Mucosa of descending colon (tissue), 3 donors: ENCODE data around the gene PTMS. TPM values are rescaled to one million over a fixed set of nuclear protein-coding genes. Genes with fewer than 3 reads are reported as not detected.

Source experiments
- ATAC-seq: fragments of 200-7000 bp; cut with Tn5 transposase; one replicate; pipeline ENCODE4 v1.9.1; 2020; ENCODE audit warnings: mild to moderate bottlenecking, moderate library complexity
- DNase-seq, 3 donors: peaks; one replicate each; pipeline ENCODE4 v3.0.0-alpha.2; 2020
- H3K36me3 ChIP-seq: fragments of 200-600 bp; one replicate; pipeline ENCODE4 v1.8.0; 2021; ENCODE audit warnings: low read depth, mild to moderate bottlenecking
- H3K4me1 ChIP-seq: fragments of 200-600 bp; one replicate; pipeline ENCODE4 v1.8.0; 2021; ENCODE audit warnings: low read depth, mild to moderate bottlenecking
- H3K4me3 ChIP-seq: fragments of 200-600 bp; one replicate; pipeline ENCODE4 v1.8.0; 2021; ENCODE audit warnings: mild to moderate bottlenecking
- H3K9me3 ChIP-seq: fragments of 200-600 bp; one replicate; pipeline ENCODE4 v1.8.0; 2021; ENCODE audit warnings: mild to moderate bottlenecking
- intact Hi-C, 2 donors: fragments of 100-400 bp; cut with DNase I in 1 of 2; cut with micrococcal nuclease in 1 of 2; formaldehyde crosslinking; loops; one replicate each; pipeline versions ENCODE4 v1.11.0 to v1.11.1; 2022; cut with DNase I, micrococcal nuclease
- total RNA-seq, 3 donors: library from RNA; stranded (reverse); fragmentation: NEBNext Ultra II Directional in 2 of 3; extraction: Animal tissue kit (Norgen Biotek cat#: 25700) in 2 of 3; gene quantifications; one replicate each; pipeline versions ENCODE4 v1.2.1 to v1.2.4, GENCODE V29; 2021 to 2023
- TF ChIP-seq, protein P1 (sequence below): fragments of 200-600 bp; IDR thresholded peaks from one replicate; pipeline ENCODE4 v1.8.0; 2022; ENCODE audit warnings: antibody characterized with exemption, mild to moderate bottlenecking
- donor health status: DM: no; HTN: no; CAD: no; lungs with moderate emphysema.
- donor health status: DM: no; HTN: no; CAD: no.
- donor health status: DM: no; HTN: yes; CAD: no.

PTMS gene
- total RNA-seq, 3 donors from 2014 or later, result 116 to 549 (median 122) TPM

DNA sequence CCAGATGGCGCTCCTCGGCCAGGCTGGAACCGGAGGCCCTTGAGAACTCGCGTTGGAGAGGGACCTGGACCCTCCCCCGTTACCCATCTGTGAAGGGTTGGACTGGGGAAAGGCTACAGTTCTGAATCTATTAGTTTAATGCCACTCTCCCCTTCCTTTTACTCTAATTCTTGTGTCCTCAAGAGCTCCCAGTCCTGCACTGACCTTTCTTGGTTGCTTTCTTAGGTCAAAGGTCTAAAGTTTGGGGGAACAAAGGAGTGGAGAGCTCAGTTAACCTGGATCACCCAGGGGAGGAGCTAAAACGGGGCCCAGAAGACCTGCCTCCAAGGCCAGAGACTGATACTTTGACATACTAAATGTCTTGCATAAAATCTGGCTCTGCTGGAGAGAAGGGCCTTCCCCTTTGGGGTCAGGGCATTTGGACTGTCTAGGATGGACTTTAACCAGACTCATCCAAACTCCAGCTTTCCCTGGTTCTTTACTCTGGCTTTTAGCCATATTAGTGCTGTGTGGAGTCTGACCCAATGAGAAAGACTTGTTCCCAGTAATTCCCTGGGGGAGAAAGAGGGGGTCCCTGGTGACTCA, 12.3 kb upstream of the PTMS start:
- Histone ChIP-seq H3K4me1 (peaks cover 7% of the 10 kb centered on the region), H3K9me3 (no peaks in the 10 kb centered on the region), H3K4me3 (no peak overlapping the region), H3K36me3 (peaks cover 6% of the 10 kb centered on the region)
- intact Hi-C loops, result loop anchor here in 1 of 2 donors (5.0 kb wide), 1 partner anchor 73 kb away; the partner anchor contains the start of gene P3H3
- ATAC-seq (no peak), DNase-seq (no peak)
- TF ChIP-seq, protein P1, sequence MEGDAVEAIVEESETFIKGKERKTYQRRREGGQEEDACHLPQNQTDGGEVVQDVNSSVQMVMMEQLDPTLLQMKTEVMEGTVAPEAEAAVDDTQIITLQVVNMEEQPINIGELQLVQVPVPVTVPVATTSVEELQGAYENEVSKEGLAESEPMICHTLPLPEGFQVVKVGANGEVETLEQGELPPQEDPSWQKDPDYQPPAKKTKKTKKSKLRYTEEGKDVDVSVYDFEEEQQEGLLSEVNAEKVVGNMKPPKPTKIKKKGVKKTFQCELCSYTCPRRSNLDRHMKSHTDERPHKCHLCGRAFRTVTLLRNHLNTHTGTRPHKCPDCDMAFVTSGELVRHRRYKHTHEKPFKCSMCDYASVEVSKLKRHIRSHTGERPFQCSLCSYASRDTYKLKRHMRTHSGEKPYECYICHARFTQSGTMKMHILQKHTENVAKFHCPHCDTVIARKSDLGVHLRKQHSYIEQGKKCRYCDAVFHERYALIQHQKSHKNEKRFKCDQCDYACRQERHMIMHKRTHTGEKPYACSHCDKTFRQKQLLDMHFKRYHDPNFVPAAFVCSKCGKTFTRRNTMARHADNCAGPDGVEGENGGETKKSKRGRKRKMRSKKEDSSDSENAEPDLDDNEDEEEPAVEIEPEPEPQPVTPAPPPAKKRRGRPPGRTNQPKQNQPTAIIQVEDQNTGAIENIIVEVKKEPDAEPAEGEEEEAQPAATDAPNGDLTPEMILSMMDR, result no peak

DNA sequence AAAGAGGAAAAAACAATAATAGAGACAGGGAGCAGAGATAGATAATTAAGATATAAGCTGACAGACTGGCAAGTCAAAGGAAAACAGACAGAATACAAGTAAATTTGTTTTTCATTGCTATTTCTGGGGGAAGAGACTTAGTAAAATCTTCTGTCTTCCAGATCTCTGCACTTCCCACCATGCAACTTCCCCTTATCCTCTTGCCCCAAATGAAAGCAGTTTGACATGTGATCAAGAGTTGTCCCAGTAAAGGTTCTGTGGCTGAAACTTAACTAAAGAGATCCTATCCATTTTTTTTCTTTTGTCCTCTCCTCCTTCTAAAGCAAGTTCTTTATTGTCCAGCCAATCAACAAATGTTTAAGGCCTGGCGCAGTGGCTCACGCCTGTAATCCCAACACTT, 11.8 kb upstream of the PTMS start:
- H3K4me3 ChIP-seq, result no peak overlapping the region
- H3K36me3 ChIP-seq, result peaks cover under 1% of the 10 kb centered on the region
- no peak for DNase-seq
- H3K4me1 ChIP-seq, result peaks cover 7% of the 10 kb centered on the region
- intact Hi-C loops, result loop anchor here in 1 of 2 donors (5.0 kb wide), 1 partner anchor 73 kb away; the partner anchor contains the start of gene P3H3
- H3K9me3 ChIP-seq, result no peaks in the 10 kb centered on the region
- ATAC-seq, result no peak
- TF ChIP-seq, protein P1, result no peak

DNA sequence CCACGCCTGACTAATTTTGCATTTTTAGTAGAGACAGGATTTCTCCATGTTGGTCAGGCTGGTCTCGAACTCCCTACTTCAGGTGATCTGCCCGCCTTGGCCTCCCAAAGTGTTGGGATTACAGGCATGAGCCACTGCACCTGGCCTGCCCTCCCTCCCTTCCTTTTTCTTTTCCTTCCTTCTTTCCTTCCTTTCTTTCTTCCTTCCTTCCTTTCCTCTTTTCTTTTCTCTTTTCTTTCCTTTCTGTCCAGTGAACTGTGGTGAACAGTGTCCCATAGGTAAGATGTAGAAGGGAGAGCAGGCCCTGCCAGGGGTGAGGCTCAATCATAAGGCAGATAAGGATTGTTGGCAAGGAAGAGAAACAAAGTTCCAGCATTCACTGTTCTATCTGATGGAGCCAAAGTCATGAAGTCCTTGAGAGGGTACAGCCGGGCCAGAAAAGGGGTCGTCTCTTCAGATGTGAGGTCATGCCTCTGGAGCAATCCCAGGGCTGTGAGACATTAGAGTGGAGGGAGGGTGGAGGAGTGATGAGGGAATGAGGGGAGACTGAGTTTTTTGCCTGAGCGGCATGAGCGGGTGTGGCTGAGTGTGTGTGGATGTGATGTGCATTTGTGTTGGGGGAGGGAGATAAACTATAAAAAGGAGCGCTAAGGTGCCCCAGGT, 9.0 kb upstream of the PTMS start:
- peaks cover 4% of the 10 kb centered on the region for H3K4me1 ChIP-seq
- H3K4me3 ChIP-seq, result no peak overlapping the region
- ATAC-seq (no peak), DNase-seq (no peak)
- intact Hi-C loops, result no loop called here
- H3K36me3 ChIP-seq, result no peaks in the 10 kb centered on the region
- H3K9me3 ChIP-seq, result no peaks in the 10 kb centered on the region
- TF ChIP-seq, protein P1, result no peak

DNA sequence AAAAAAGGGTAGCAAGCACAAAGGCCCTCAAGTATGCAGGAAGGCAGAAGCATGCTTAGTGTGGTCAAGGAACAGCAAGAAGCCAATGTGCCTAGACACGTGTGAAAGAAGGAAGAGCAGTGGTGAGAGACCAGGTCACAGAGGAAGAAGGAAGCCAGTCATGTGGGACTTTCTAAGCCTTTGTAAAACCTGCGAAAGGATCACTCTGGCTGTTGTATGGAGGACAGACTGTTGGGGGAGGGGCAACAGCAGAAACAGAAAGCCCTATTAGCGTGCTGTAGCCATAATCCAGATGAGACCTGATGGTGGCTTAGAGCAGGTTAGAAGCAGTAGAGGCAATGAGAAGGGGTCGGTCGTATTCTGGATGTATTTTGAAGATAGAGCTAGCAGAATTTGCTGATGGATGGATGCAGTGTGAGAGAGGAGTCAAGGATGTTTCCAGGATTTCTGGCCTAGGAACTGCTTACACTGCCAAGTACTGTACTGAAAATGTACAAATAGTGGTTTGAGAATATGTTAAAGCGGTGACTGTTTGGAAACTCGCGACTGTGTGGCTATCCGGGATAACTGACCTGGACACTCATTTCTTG, 7.6 kb upstream of the PTMS start:
- Histone ChIP-seq H3K4me1 (peaks cover 3% of the 10 kb centered on the region), H3K36me3 (no peaks in the 10 kb centered on the region), H3K9me3 (no peaks in the 10 kb centered on the region), H3K4me3 (no peak overlapping the region)
- ATAC-seq, result no peak
- intact Hi-C loops, result no loop called here
- DNase-seq, result no peak
- TF ChIP-seq, protein P1, result no peak

DNA sequence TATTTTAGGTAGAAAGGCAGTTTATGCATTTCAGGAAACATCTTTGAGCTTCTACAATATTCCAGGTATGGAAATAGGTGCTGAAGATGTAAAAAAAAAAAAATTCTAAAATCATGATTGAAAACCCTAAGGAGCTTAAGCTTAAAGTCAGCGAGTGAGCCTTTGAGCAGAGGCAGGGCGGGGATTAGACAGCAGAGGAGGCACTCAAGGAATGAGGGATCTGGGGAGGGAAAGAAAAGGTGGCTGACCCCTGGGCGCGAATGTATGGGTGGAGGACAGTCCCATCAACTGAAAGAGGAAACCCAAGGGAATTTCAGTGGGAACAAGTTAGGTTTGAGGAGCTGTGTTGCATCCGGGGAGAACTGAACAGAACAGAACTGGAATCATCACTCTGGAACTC, 6.4 kb upstream of the PTMS start:
- intact Hi-C loops, result no loop called here
- TF ChIP-seq, protein P1, result no peak
- H3K36me3 ChIP-seq, result no peaks in the 10 kb centered on the region
- H3K4me3 ChIP-seq, result no peak overlapping the region
- no peak for DNase-seq
- H3K9me3 ChIP-seq, result no peaks in the 10 kb centered on the region
- peaks cover 8% of the 10 kb centered on the region for H3K4me1 ChIP-seq
- ATAC-seq, result no peak
